Lower leg skin (tissue), 4 donors: Measurements from ENCODE around the gene FSIP2. TPM values are rescaled to one million over a fixed set of nuclear protein-coding genes. Genes with fewer than 3 reads are reported as not detected.

Source experiments
- DNase-seq, 2 donors: peaks; one replicate each; pipeline ENCODE4 v3.0.0-alpha.2; 2019; ENCODE audit warnings: low spot score in 2 of 2
- H3K4me3 ChIP-seq: fragments of 200-600 bp; sonication (generic); 2 replicates; pipeline ENCODE4 v1.5.1; 2017; ENCODE audit warnings: mild to moderate bottlenecking, low read depth; ENCODE audit not compliant: poor library complexity, severe bottlenecking
- CTCF ChIP-seq, 3 donors: fragments of 450-650 bp; IDR thresholded peaks; one replicate each; pipeline ENCODE4 v1.5.1; 2016; ENCODE audit warnings: antibody characterized with exemption in 3 of 3, mild to moderate bottlenecking in 3 of 3, moderate library complexity in 2 of 3
- POLR2A ChIP-seq, 2 donors: fragments of 450-650 bp; IDR thresholded peaks; one replicate each; pipeline ENCODE4 v1.6.1; 2016 to 2017; ENCODE audit warnings: antibody characterized with exemption in 2 of 2, mild to moderate bottlenecking in 1 of 2, moderate library complexity in 1 of 2
- WGBS, 2 donors: methylation state at CpG; one replicate each; pipeline ENCODE4 v1.1.5; 2018; 5-methylcytosine and 5-hydroxymethylcytosine counted together
- intact Hi-C: fragments of 100-400 bp; cut with DNase I; formaldehyde crosslinking; loops from one replicate; pipeline ENCODE4 v1.15.0; 2023; ENCODE audit warnings: low total_unique reads
- total RNA-seq, 4 donors: library from RNA; depleted of rRNA; stranded (reverse); fragments of >200 nt; gene quantifications; one replicate each; pipeline ENCODE4 v1.1.0, GENCODE V29; 2016

The FSIP2 gene
- total RNA-seq, 4 donors from 2014 or later: 0.10 to 6.9 (median 0.65) TPM

GRCh38 chr2:185736210-185736609, 2.4 kb upstream of the FSIP2 start:
- H3K4me3 ChIP-seq: no peak overlapping the region
- 82 to 87% methylated on average over 2 of the region's 2 CpGs for WGBS, 2 donors
- TF ChIP-seq CTCF (IDR thresholded peaks at IDR 0.05): no peak
- no peak for TF ChIP-seq POLR2A (IDR thresholded peaks at IDR 0.05)
- DNase-seq: no peak
- intact Hi-C loops: no loop called here

- WGBS, 2 donors: 82 to 91% methylated on average over 5 of the region's 5 CpGs
- intact Hi-C loops: no loop called here
- DNase-seq: no peak
- TF ChIP-seq POLR2A (IDR thresholded peaks at IDR 0.05) (no peak), CTCF (IDR thresholded peaks at IDR 0.05) (no peak)
- no peak overlapping the region for H3K4me3 ChIP-seq
Observed at GRCh38 chr2:185745864-185746859, 7.6 kb downstream of the FSIP2 start.

GRCh38 chr2:185757356-185757755, 18.8 kb downstream of the FSIP2 start:
- intact Hi-C loops: no loop called here
- TF ChIP-seq POLR2A (IDR thresholded peaks at IDR 0.05): no peak
- TF ChIP-seq CTCF (IDR thresholded peaks at IDR 0.05): no peak
- DNase-seq: no peak
- no peak overlapping the region for H3K4me3 ChIP-seq

GRCh38 chr2:185771396-185771795, 32.8 kb downstream of the FSIP2 start:
- DNase-seq: no peak
- intact Hi-C loops: no loop called here
- H3K4me3 ChIP-seq: no peak overlapping the region
- no peak for TF ChIP-seq CTCF (IDR thresholded peaks at IDR 0.05)
- no peak for TF ChIP-seq POLR2A (IDR thresholded peaks at IDR 0.05)

- intact Hi-C loops: no loop called here
- no peak for DNase-seq
- 71 to 83% methylated on average over 2 of the region's 2 CpGs for WGBS, 2 donors
- H3K4me3 ChIP-seq: no peak overlapping the region
- TF ChIP-seq CTCF (IDR thresholded peaks at IDR 0.05) (no peak), POLR2A (IDR thresholded peaks at IDR 0.05) (no peak)
Observed at GRCh38 chr2:185780890-185781289, 42.3 kb downstream of the FSIP2 start.
